Ishikawa (cell line): ENCODE data around the gene TBX10.
A peak's percentile ranks its signal among the peaks of the same experiment; 100 is the strongest.

Experiments
- CEBPB ChIP-seq: IDR thresholded peaks from 2 replicates; pipeline ENCODE4 v1.6.1; 2012
- CREB1 ChIP-seq: IDR thresholded peaks from 2 replicates; pipeline ENCODE4 v1.6.1; 2012; ENCODE audit warnings: low read depth
- EGR1 ChIP-seq: IDR thresholded peaks from 2 replicates; pipeline ENCODE4 v1.6.1; 2012
- EP300 ChIP-seq: IDR thresholded peaks from 2 replicates; pipeline ENCODE4 v1.6.1; 2012; ENCODE audit warnings: borderline replicate concordance
- FOXM1 ChIP-seq: IDR thresholded peaks from 2 replicates; pipeline ENCODE4 v1.6.1; 2012; ENCODE audit warnings: low read depth, borderline replicate concordance
- MAX ChIP-seq: IDR thresholded peaks from 2 replicates; pipeline ENCODE4 v1.6.1; 2012
- NFIC ChIP-seq: IDR thresholded peaks from 2 replicates; pipeline ENCODE4 v1.6.1; 2012
- RAD21 ChIP-seq: IDR thresholded peaks from 2 replicates; pipeline ENCODE4 v1.6.1; 2012; ENCODE audit warnings: low read depth
- TAF1 ChIP-seq: IDR thresholded peaks from 2 replicates; pipeline ENCODE4 v1.6.1; 2012; ENCODE audit warnings: low read depth, mild to moderate bottlenecking
- TCF12 ChIP-seq: IDR thresholded peaks from 2 replicates; pipeline ENCODE4 v1.6.1; 2012; ENCODE audit warnings: low read depth
- TEAD4 ChIP-seq: IDR thresholded peaks from 2 replicates; pipeline ENCODE4 v1.6.1; 2012
- YY1 ChIP-seq: IDR thresholded peaks from 2 replicates; pipeline ENCODE4 v1.6.1; 2012; ENCODE audit warnings: low read depth
- ZBTB7A ChIP-seq: IDR thresholded peaks from 2 replicates; pipeline ENCODE4 v1.6.1; 2012; ENCODE audit warnings: low read depth
- TF ChIP-seq, protein P1 (sequence below): IDR thresholded peaks from 2 replicates; pipeline ENCODE4 v1.6.1; 2012
- TF ChIP-seq, protein P2 (sequence below): IDR thresholded peaks from 2 replicates; pipeline ENCODE4 v1.6.1; 2012; ENCODE audit warnings: low read depth, mild to moderate bottlenecking

TBX10 gene

DNA sequence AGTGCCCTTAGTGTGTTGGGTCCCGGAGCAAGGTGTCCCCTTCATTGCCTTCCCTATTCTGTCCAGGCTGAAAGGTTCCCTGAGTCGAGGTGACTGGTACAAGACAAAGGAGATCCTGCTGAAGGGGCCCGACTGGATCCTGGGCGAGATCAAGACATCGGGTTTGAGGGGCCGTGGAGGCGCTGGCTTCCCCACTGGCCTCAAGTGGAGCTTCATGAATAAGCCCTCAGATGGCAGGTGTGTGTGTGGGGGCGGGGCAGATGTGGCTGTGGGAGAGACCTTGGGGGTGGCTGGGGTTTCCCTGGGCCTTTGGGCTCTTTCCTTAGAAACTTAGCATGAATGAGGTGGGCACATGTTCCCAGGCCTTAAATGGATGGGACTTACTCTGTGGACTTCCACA, 31.1 kb downstream of the TBX10 start:
- TF ChIP-seq, protein P1, sequence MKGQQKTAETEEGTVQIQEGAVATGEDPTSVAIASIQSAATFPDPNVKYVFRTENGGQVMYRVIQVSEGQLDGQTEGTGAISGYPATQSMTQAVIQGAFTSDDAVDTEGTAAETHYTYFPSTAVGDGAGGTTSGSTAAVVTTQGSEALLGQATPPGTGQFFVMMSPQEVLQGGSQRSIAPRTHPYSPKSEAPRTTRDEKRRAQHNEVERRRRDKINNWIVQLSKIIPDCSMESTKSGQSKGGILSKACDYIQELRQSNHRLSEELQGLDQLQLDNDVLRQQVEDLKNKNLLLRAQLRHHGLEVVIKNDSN = no peak
- TF ChIP-seq RAD21 (no peak), TCF12 (no peak), MAX (no peak), ZBTB7A (no peak), EP300 (no peak), FOXM1 (no peak), YY1 (no peak), CREB1 (no peak), NFIC (no peak), TAF1 (no peak), CEBPB (no peak), TEAD4 (no peak), EGR1 (no peak)
- TF ChIP-seq, protein P2, sequence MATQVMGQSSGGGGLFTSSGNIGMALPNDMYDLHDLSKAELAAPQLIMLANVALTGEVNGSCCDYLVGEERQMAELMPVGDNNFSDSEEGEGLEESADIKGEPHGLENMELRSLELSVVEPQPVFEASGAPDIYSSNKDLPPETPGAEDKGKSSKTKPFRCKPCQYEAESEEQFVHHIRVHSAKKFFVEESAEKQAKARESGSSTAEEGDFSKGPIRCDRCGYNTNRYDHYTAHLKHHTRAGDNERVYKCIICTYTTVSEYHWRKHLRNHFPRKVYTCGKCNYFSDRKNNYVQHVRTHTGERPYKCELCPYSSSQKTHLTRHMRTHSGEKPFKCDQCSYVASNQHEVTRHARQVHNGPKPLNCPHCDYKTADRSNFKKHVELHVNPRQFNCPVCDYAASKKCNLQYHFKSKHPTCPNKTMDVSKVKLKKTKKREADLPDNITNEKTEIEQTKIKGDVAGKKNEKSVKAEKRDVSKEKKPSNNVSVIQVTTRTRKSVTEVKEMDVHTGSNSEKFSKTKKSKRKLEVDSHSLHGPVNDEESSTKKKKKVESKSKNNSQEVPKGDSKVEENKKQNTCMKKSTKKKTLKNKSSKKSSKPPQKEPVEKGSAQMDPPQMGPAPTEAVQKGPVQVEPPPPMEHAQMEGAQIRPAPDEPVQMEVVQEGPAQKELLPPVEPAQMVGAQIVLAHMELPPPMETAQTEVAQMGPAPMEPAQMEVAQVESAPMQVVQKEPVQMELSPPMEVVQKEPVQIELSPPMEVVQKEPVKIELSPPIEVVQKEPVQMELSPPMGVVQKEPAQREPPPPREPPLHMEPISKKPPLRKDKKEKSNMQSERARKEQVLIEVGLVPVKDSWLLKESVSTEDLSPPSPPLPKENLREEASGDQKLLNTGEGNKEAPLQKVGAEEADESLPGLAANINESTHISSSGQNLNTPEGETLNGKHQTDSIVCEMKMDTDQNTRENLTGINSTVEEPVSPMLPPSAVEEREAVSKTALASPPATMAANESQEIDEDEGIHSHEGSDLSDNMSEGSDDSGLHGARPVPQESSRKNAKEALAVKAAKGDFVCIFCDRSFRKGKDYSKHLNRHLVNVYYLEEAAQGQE = no peak

GRCh38 chr11:67607507-67607906, 32.1 kb downstream of the TBX10 start:
- no peak for TF ChIP-seq ZBTB7A
- TF ChIP-seq, protein P1 = no peak
- no peak for TF ChIP-seq YY1
- no peak for TF ChIP-seq MAX
- no peak for TF ChIP-seq RAD21
- TF ChIP-seq EP300 = no peak
- no peak for TF ChIP-seq CEBPB
- no peak for TF ChIP-seq FOXM1

GRCh38 chr11:67606492-67607295, 32.9 kb downstream of the TBX10 start, which contains the start of gene NDUFV1:
Gene NDUFV1 (plus strand): TSS chr11:67606936. CDS start chr11:67607005, 69 bp downstream.
- TF ChIP-seq TCF12 (no peak), EGR1 (no peak), TAF1 (peak; percentile 72; the same call in 1 of the 2 replicates), CREB1 (peak; percentile 96), NFIC (no peak), FOXM1 (no peak), TEAD4 (no peak), EP300 (peak; percentile 27; the same call in 1 of the 2 replicates), YY1 (no peak), RAD21 (peak; percentile 7; the same call in 1 of the 2 replicates), ZBTB7A (no peak), MAX (peak; percentile 70), CEBPB (no peak)
- TF ChIP-seq, protein P1 = peak; percentile 54
- TF ChIP-seq, protein P2 = no peak

GRCh38 chr11:67606093-67606491, 33.5 kb downstream of the TBX10 start:
- TF ChIP-seq YY1 (no peak), RAD21 (no peak), CREB1 (no peak), TCF12 (no peak), EGR1 (no peak), TAF1 (no peak), MAX (no peak)
- TF ChIP-seq, protein P1 = no peak
- TF ChIP-seq, protein P2 = no peak
